B cell (primary cell): ENCODE data around the gene TMEM232. TPM values are rescaled to one million over a fixed set of nuclear protein-coding genes. Genes with fewer than 3 reads are reported as not detected.

Experiments used
- ATAC-seq: fragments of 200-7000 bp; cut with Tn5 transposase; one replicate; pipeline ENCODE4 v1.10.0; 2021; ENCODE audit warnings: low read depth, mild to moderate bottlenecking, moderate number of reproducible peaks, moderate library complexity
- CTCF ChIA-PET: fragments of 350-600 bp; sonication (Branson Sonifier 250); formaldehyde crosslinking; loops from one replicate; lab custom pipeline; 2021; ENCODE audit warnings: antibody characterized with exemption, inconsistent platforms; lab: Charles Lee
- POLR2A ChIA-PET: fragments of 350-600 bp; sonication (Branson Sonifier 250); formaldehyde crosslinking; loops from one replicate; lab custom pipeline; 2021; ENCODE audit warnings: antibody characterized with exemption; lab: Charles Lee
- DNase-seq: peaks from one replicate; pipeline ENCODE4 v3.0.0; 2013
- H2AFZ ChIP-seq: 2 replicates; pipeline ENCODE4 v1.6.1; 2012; ENCODE audit warnings: mild to moderate bottlenecking, low read depth, low read length; ENCODE audit not compliant: insufficient read depth, poor library complexity, severe bottlenecking
- H3K27ac ChIP-seq, 2 donors: 1 replicate in 1 of 2; 2 replicates in 1 of 2; pipeline ENCODE4 v1.5.1; 2012 to 2013; ENCODE audit warnings: low read length in 2 of 2, mild to moderate bottlenecking in 2 of 2, moderate library complexity in 1 of 2
- H3K27me3 ChIP-seq, 4 experiments: fragments of 200-600 bp in 1 of 4; sonication (generic) in 1 of 4; replicated peaks in 1 of 4; 1 replicate in 2 of 4; 2 replicates in 2 of 4; pipeline versions ENCODE4 v1.6.1 to v1.7.0; 2013 to 2016; ENCODE audit warnings: low read length in 3 of 4, mild to moderate bottlenecking in 2 of 4, mixed read lengths in 1 of 4, moderate library complexity in 1 of 4; ENCODE audit not compliant: insufficient read depth in 4 of 4, control insufficient read depth in 3 of 4; ENCODE audit errors: control extremely low read depth in 1 of 4
- H3K36me3 ChIP-seq, 2 experiments: replicated peaks in 1 of 2; 1 replicate in 1 of 2; 2 replicates in 1 of 2; pipeline versions ENCODE4 v1.6.1 to v1.7.1; 2013; ENCODE audit warnings: low read length in 1 of 2; ENCODE audit not compliant: insufficient read depth in 2 of 2, control insufficient read depth in 1 of 2; ENCODE audit errors: control extremely low read depth in 1 of 2, extremely low read depth in 1 of 2
- H3K4me1 ChIP-seq, 2 donors: fragments of 200-600 bp in 1 of 2; sonication (generic) in 1 of 2; 1 replicate in 1 of 2; 2 replicates in 1 of 2; pipeline versions ENCODE4 v1.5.1 to v1.6.1; 2013 to 2017; ENCODE audit warnings: low read length in 2 of 2; ENCODE audit not compliant: control insufficient read depth in 2 of 2, insufficient read depth in 2 of 2
- H3K4me2 ChIP-seq: replicated peaks from 2 replicates; pipeline ENCODE3; 2012; ENCODE audit warnings: mild to moderate bottlenecking, low read depth, low read length; ENCODE audit not compliant: poor library complexity, severe bottlenecking
- H3K4me3 ChIP-seq, 5 experiments: fragments of 200-600 bp in 1 of 5; sonication (generic) in 1 of 5; 1 replicate in 3 of 5; 2 replicates in 2 of 5; pipeline versions ENCODE4 v1.5.1 to v1.7.0; 2011 to 2016; ENCODE audit warnings: low read length in 4 of 5, mild to moderate bottlenecking in 4 of 5, low read depth in 2 of 5, control low read depth in 1 of 5, moderate library complexity in 1 of 5; ENCODE audit not compliant: insufficient read depth in 1 of 5; ENCODE audit errors: control extremely low read depth in 1 of 5, extremely low read depth in 1 of 5
- H3K79me2 ChIP-seq: fragments of 200-600 bp; sonication (generic); one replicate; pipeline ENCODE4 v1.6.0; 2016; ENCODE audit warnings: low read length; ENCODE audit not compliant: control insufficient read depth, insufficient read depth
- H3K9ac ChIP-seq: fragments of 200-600 bp; sonication (generic); 2 replicates; pipeline ENCODE4 v1.6.1; 2017; ENCODE audit warnings: mild to moderate bottlenecking, low read length, moderate library complexity
- H3K9me3 ChIP-seq, 3 donors: one replicate each; pipeline versions ENCODE4 v1.6.1 to v1.7.1; 2013; ENCODE audit warnings: low read length in 2 of 3; ENCODE audit not compliant: control insufficient read depth in 2 of 3, insufficient read depth in 1 of 3; ENCODE audit errors: control extremely low read depth in 1 of 3
- H4K20me1 ChIP-seq: 2 replicates; pipeline ENCODE4 v1.6.0; 2012; ENCODE audit warnings: mild to moderate bottlenecking, low read length; ENCODE audit not compliant: insufficient read depth, control insufficient read depth, poor library complexity, severe bottlenecking
- H3K27ac Mint-ChIP-seq: one replicate; pipeline ENCODE4 v1.8.0; 2021; ENCODE audit warnings: mixed read lengths
- H3K27me3 Mint-ChIP-seq: one replicate; pipeline ENCODE4 v1.8.0; 2021; ENCODE audit warnings: mixed read lengths
- H3K4me1 Mint-ChIP-seq: one replicate; pipeline ENCODE4 v1.8.0; 2021; ENCODE audit warnings: mixed read lengths
- H3K4me3 Mint-ChIP-seq: one replicate; pipeline ENCODE4 v1.8.0; 2021; ENCODE audit warnings: mixed read lengths
- H3K9me3 Mint-ChIP-seq: one replicate; pipeline ENCODE4 v1.8.0; 2022; ENCODE audit warnings: mixed read lengths; ENCODE audit not compliant: insufficient read depth
- EZH2 ChIP-seq: IDR thresholded peaks from 2 replicates; pipeline ENCODE4 v1.6.1; 2012; ENCODE audit warnings: borderline replicate concordance, low read depth, mild to moderate bottlenecking, moderate library complexity, low read length; ENCODE audit not compliant: insufficient read depth, poor library complexity, severe bottlenecking
- WGBS: methylation state at CpG from one replicate; pipeline ENCODE4 v1.1.5; 2013; ENCODE audit warnings: missing lambda C conversion rate; ENCODE audit not compliant: insufficient coverage; 5-methylcytosine and 5-hydroxymethylcytosine counted together
- intact Hi-C: fragments of 100-400 bp; cut with micrococcal nuclease; formaldehyde crosslinking; loops from one replicate; pipeline ENCODE4 v1.10.0; 2022
- polyA plus RNA-seq: library from polyadenylated mRNA; depleted of rRNA; stranded (reverse); fragments of >200 nt; gene quantifications from 2 replicates; pipeline ENCODE4 v1.2.3, GENCODE V29; 2012
- total RNA-seq, 2 donors: library from RNA; stranded (reverse); fragments of 120-200 nt in 1 of 2; gene quantifications; 1 replicate in 1 of 2; 2 replicates in 1 of 2; pipeline versions ENCODE4 v1.2.3 to v1.2.4, GENCODE V29; 2013 to 2022
- TF ChIP-seq, protein P1 (sequence below): fragments of 200-600 bp; IDR thresholded peaks from one replicate; pipeline ENCODE4 v1.8.0; 2022; ENCODE audit warnings: antibody characterized with exemption, mild to moderate bottlenecking

TMEM232 gene
- total and polyA plus RNA-seq, 2 donors (not counting 1 experiment from before 2014, with no cell fraction given): 0.49 to 2.9 TPM

DNA sequence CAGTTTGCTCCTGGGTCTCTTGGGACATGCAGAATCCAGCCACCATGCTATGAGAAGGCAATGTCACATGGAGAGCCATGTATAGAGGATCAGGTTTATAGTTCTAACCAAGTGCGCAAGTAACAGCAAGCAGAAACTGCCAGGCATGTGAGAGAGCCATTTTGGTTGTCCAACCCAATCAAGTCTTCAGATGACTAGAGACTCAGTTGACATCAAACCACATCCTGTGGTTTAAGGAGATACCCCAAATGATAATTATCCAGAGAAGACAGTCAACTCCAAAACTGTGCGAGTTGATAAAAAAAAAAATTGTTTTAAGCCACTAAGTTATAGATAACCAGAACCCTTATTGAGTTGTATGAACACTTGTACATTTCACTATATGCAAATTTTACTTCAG is 40.2 kb downstream of the TMEM232 start:
- no peak overlapping the region for H3K27ac Mint-ChIP-seq
- ChIA-PET CTCF (no interaction called here), POLR2A (no interaction called here)
- Histone ChIP-seq H2AFZ (no peak overlapping the region), H3K79me2 (no peaks in the 10 kb centered on the region), H3K9ac (no peak overlapping the region), H3K27ac (no peak overlapping the region), H3K4me1 (no peaks in the 10 kb centered on the region), H3K36me3 (no peaks in the 10 kb centered on the region), H3K9me3 (peaks cover 0 to 2% (median 0%) of the 10 kb centered on the region in 3 donors), H4K20me1 (no peaks in the 10 kb centered on the region), H3K4me3 (no peak overlapping the region), H3K27me3 (no peaks in the 10 kb centered on the region), H3K4me2 (no peak overlapping the region)
- intact Hi-C loops: no loop called here
- TF ChIP-seq EZH2: no peak
- TF ChIP-seq, protein P1, sequence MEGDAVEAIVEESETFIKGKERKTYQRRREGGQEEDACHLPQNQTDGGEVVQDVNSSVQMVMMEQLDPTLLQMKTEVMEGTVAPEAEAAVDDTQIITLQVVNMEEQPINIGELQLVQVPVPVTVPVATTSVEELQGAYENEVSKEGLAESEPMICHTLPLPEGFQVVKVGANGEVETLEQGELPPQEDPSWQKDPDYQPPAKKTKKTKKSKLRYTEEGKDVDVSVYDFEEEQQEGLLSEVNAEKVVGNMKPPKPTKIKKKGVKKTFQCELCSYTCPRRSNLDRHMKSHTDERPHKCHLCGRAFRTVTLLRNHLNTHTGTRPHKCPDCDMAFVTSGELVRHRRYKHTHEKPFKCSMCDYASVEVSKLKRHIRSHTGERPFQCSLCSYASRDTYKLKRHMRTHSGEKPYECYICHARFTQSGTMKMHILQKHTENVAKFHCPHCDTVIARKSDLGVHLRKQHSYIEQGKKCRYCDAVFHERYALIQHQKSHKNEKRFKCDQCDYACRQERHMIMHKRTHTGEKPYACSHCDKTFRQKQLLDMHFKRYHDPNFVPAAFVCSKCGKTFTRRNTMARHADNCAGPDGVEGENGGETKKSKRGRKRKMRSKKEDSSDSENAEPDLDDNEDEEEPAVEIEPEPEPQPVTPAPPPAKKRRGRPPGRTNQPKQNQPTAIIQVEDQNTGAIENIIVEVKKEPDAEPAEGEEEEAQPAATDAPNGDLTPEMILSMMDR: no peak
- ATAC-seq: no peak
- H3K9me3 Mint-ChIP-seq: no peaks in the 10 kb centered on the region
- no peaks in the 10 kb centered on the region for H3K4me1 Mint-ChIP-seq
- H3K27me3 Mint-ChIP-seq: peaks cover 3% of the 10 kb centered on the region
- H3K4me3 Mint-ChIP-seq: no peak overlapping the region
- DNase-seq: no peak
- 100% methylated on average over 1 of the region's 2 CpGs for WGBS

DNA sequence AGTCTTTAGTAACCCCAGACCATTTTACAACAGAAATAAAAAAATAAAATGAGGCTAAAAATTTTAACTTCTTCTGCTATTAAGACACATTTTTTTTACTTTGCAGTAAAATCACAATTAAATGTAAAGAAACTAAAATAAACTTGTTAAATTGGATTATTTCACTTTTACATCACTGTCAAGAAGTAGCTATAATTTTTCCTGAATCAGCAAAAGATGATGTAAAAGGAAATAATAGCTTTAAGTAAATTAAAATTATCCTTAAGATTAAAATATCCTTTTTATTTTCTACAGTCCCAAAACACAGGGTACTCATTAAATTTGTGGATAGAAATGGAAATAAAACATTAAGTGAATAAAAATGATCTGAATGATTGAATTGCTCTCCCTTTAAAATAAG is 44.5 kb downstream of the TMEM232 start:
- no peak overlapping the region for H3K4me3 Mint-ChIP-seq
- no peak for ATAC-seq
- ChIA-PET CTCF (no interaction called here), POLR2A (no interaction called here)
- H3K36me3 ChIP-seq: no peaks in the 10 kb centered on the region
- no peaks in the 10 kb centered on the region for H4K20me1 ChIP-seq
- no peak for DNase-seq
- H3K4me1 Mint-ChIP-seq: no peaks in the 10 kb centered on the region
- H3K9me3 ChIP-seq: no peaks in the 10 kb centered on the region
- no peak overlapping the region for H3K27ac Mint-ChIP-seq
- H3K27me3 ChIP-seq: no peaks in the 10 kb centered on the region
- no peaks in the 10 kb centered on the region for H3K79me2 ChIP-seq
- no peaks in the 10 kb centered on the region for H3K4me1 ChIP-seq
- no peak overlapping the region for H3K4me2 ChIP-seq
- no peaks in the 10 kb centered on the region for H3K9me3 Mint-ChIP-seq
- no peak overlapping the region for H3K27ac ChIP-seq
- H2AFZ ChIP-seq: no peak overlapping the region
- no peak overlapping the region for H3K4me3 ChIP-seq
- peaks cover 10% of the 10 kb centered on the region for H3K27me3 Mint-ChIP-seq
- H3K9ac ChIP-seq: no peak overlapping the region
- TF ChIP-seq, protein P1: no peak
- no peak for TF ChIP-seq EZH2
- intact Hi-C loops: no loop called here
